GM12878 (cell line): ENCODE data around the gene SORBS2. TPM values are rescaled to one million over a fixed set of nuclear protein-coding genes. Genes with fewer than 3 reads are reported as not detected.

ENCODE experiments used
- ATAC-seq: fragments of 200-7000 bp; cut with Tn5 transposase; 3 replicates; pipeline ENCODE4 v1.9.1; 2020; ENCODE audit warnings: mild to moderate bottlenecking, moderate library complexity
- BruUV-seq: library from RNA; stranded (reverse); fragments of 400-500 nt; replicated peaks from 2 replicates; lab custom pipeline; 2021; lab: Mats Ljungman, UMichigan
- CTCF ChIA-PET: fragments of 300-600 bp; sonication (Branson Sonifier 250); formaldehyde crosslinking; extraction: SDS; loops from one replicate; lab custom pipeline; 2021; ENCODE audit warnings: inconsistent platforms; lab: Yijun Ruan, JAX
- POLR2A ChIA-PET: fragments of 350-600 bp; formaldehyde crosslinking; extraction: SDS; loops from one replicate; lab custom pipeline; 2021; ENCODE audit warnings: inconsistent platforms; lab: Charles Lee
- RAD21 ChIA-PET: fragments of 300-600 bp; sonication (Branson Sonifier 250); formaldehyde crosslinking; loops from one replicate; lab custom pipeline; 2023; ENCODE audit warnings: antibody characterized with exemption; ENCODE audit not compliant: unreplicated experiment; lab: Charles Lee
- SMC1A ChIA-PET: fragments of 300-600 bp; sonication (Branson Sonifier 250); formaldehyde crosslinking; loops from one replicate; lab custom pipeline; 2023; ENCODE audit not compliant: unreplicated experiment, uncharacterized antibody; lab: Charles Lee
- DNase-seq: peaks from one replicate; pipeline ENCODE4 v3.0.0-alpha.2; 2011; ENCODE audit warnings: low read depth, low spot score
- FAIRE-seq: peaks from 3 replicates; lab custom pipeline; 2011; peaks lifted over from hg19 to GRCh38; lab: Jason Lieb, UNC
- H2AFZ ChIP-seq: 2 replicates; pipeline ENCODE4 v1.6.0; 2011; ENCODE audit warnings: low read depth, low read length, control low read depth; ENCODE audit not compliant: control insufficient read depth
- H3K27ac ChIP-seq: 2 replicates; pipeline ENCODE4 v1.5.1; 2011; ENCODE audit warnings: control low read depth; ENCODE audit not compliant: control insufficient read depth, insufficient read depth
- H3K27me3 ChIP-seq, 2 experiments: replicated peaks in 1 of 2; 2 replicates each; pipeline versions ENCODE4 v1.6.0 to v1.6.1; 2011; ENCODE audit warnings: low read length in 1 of 2; ENCODE audit not compliant: control insufficient read depth in 2 of 2, insufficient read depth in 2 of 2
- H3K36me3 ChIP-seq, 2 experiments: 2 replicates each; pipeline ENCODE4 v1.5.1; 2011; ENCODE audit warnings: low read length in 1 of 2; ENCODE audit not compliant: control insufficient read depth in 2 of 2, insufficient read depth in 2 of 2
- H3K4me1 ChIP-seq: 2 replicates; pipeline ENCODE4 v1.6.1; 2011; ENCODE audit warnings: mild to moderate bottlenecking, low read length, moderate library complexity, mixed read lengths; ENCODE audit not compliant: control insufficient read depth, insufficient read depth
- H3K4me2 ChIP-seq: 2 replicates; pipeline ENCODE4 v1.6.0; 2011; ENCODE audit warnings: control low read depth; ENCODE audit not compliant: control insufficient read depth, insufficient read depth
- H3K4me3 ChIP-seq: fragments of 200-600 bp; sonication (generic); 2 replicates; pipeline ENCODE4 v1.5.1; 2016
- H3K79me2 ChIP-seq: 2 replicates; pipeline ENCODE4 v1.6.0; 2011; ENCODE audit warnings: low read length; ENCODE audit not compliant: control insufficient read depth, insufficient read depth
- H3K9ac ChIP-seq: 2 replicates; pipeline ENCODE4 v1.8.0; 2011; ENCODE audit warnings: low read length, control low read depth, mixed read lengths; ENCODE audit not compliant: control insufficient read depth, insufficient read depth
- H3K9me3 ChIP-seq: replicated peaks from 3 replicates; pipeline ENCODE4 v1.5.1; 2011; ENCODE audit warnings: mild to moderate bottlenecking, low read length; ENCODE audit not compliant: control insufficient read depth, insufficient read depth
- H4K20me1 ChIP-seq: 2 replicates; pipeline ENCODE4 v1.6.0; 2011; ENCODE audit not compliant: control insufficient read depth, insufficient read depth
- CEBPZ ChIP-seq: fragments of 150-350 bp; IDR thresholded peaks from 2 replicates; pipeline ENCODE4 v1.6.1; 2016; ENCODE audit warnings: low read depth, low read length
- ESRRA ChIP-seq: IDR thresholded peaks from 2 replicates; pipeline ENCODE4 v1.6.1; 2012; ENCODE audit warnings: mild to moderate bottlenecking, low read length, improper control_type of control experiment
- ETV6 ChIP-seq, 2 experiments: fragments of 450-650 bp in 1 of 2; IDR thresholded peaks in 1 of 2; conservative IDR thresholded peaks in 1 of 2; 2 replicates each; pipeline ENCODE4 v1.6.1; 2014; ENCODE audit warnings: antibody characterized with exemption in 1 of 2, borderline replicate concordance in 1 of 2, low read depth in 1 of 2, mild to moderate bottlenecking in 1 of 2, moderate library complexity in 1 of 2
- FOS ChIP-seq: IDR thresholded peaks from 3 replicates; pipeline ENCODE4 v1.6.1; 2011; ENCODE audit warnings: borderline replicate concordance; ENCODE audit not compliant: insufficient read length; ENCODE audit errors: extremely low read depth
- FOXK2 ChIP-seq: fragments of 450-650 bp; IDR thresholded peaks from 2 replicates; pipeline ENCODE4 v1.6.1; 2017; ENCODE audit warnings: mild to moderate bottlenecking, moderate library complexity
- GATAD2B ChIP-seq: fragments of 450-650 bp; conservative IDR thresholded peaks from 2 replicates; pipeline ENCODE4 v1.6.1; 2017; ENCODE audit warnings: low read depth, mild to moderate bottlenecking, moderate library complexity
- HDAC6 ChIP-seq: fragments of 200-600 bp; sonication (generic); IDR thresholded peaks from one replicate; pipeline ENCODE4 v1.8.0; 2017; ENCODE audit warnings: antibody characterized with exemption; ENCODE audit not compliant: unreplicated experiment
- IKZF2 ChIP-seq, 2 experiments: fragments of 450-650 bp; IDR thresholded peaks; 2 replicates each; pipeline ENCODE4 v1.6.1; 2017; ENCODE audit warnings: mild to moderate bottlenecking in 2 of 2, moderate library complexity in 2 of 2
- KLF5 ChIP-seq: fragments of 450-650 bp; IDR thresholded peaks from 2 replicates; pipeline ENCODE4 v1.6.1; 2014; ENCODE audit warnings: mild to moderate bottlenecking; ENCODE audit not compliant: partially characterized antibody
- NFIC ChIP-seq: IDR thresholded peaks from 2 replicates; pipeline ENCODE4 v1.6.1; 2012; ENCODE audit warnings: low read depth, mild to moderate bottlenecking, inconsistent platforms, low read length, moderate library complexity
- NKRF ChIP-seq: fragments of 450-650 bp; conservative IDR thresholded peaks from 2 replicates; pipeline ENCODE4 v1.6.1; 2017; ENCODE audit warnings: mild to moderate bottlenecking, moderate library complexity
- NR2F1 ChIP-seq: fragments of 450-650 bp; conservative IDR thresholded peaks from 2 replicates; pipeline ENCODE4 v1.6.1; 2017; ENCODE audit warnings: mild to moderate bottlenecking
- RAD21 ChIP-seq: IDR thresholded peaks from 2 replicates; pipeline ENCODE4 v1.6.1; 2011; ENCODE audit warnings: mild to moderate bottlenecking, low read depth, low read length, moderate library complexity; ENCODE audit not compliant: insufficient read depth
- SP1 ChIP-seq: IDR thresholded peaks from one replicate; pipeline ENCODE4 v1.6.1; 2011; ENCODE audit warnings: low read depth, low read length
- TAF1 ChIP-seq: IDR thresholded peaks from 2 replicates; pipeline ENCODE4 v1.6.1; 2011; ENCODE audit warnings: mild to moderate bottlenecking, low read depth, low read length, borderline replicate concordance
- TCF7 ChIP-seq: IDR thresholded peaks from 2 replicates; pipeline ENCODE4 v1.6.1; 2014; ENCODE audit warnings: antibody characterized with exemption, borderline replicate concordance
- ZNF274 ChIP-seq: IDR thresholded peaks from one replicate; pipeline ENCODE4 v1.8.0; 2011; ENCODE audit not compliant: insufficient read length, insufficient read depth
- WGBS: methylation state at CpG from one replicate; pipeline ENCODE4 v1.1.6; 2016; ENCODE audit warnings: low lambda C conversion rate; ENCODE audit not compliant: insufficient replicate concordance, insufficient coverage; ENCODE audit errors: missing lambda C conversion rate; 5-methylcytosine and 5-hydroxymethylcytosine counted together
- in situ Hi-C: fragments of 300-500 bp; cut with MboI; formaldehyde crosslinking; loops from 9 replicates; pipeline ENCODE4 v1.14.3; 2018; ENCODE audit warnings: mixed read lengths
- intact Hi-C: fragments of 100-400 bp; cut with micrococcal nuclease; formaldehyde crosslinking; loops from one replicate; pipeline ENCODE4 v1.14.2; 2022; ENCODE audit not compliant: unreplicated experiment
- polyA plus RNA-seq, 11 experiments: library from polyadenylated mRNA; depleted of rRNA in 4 of 11; unstranded in 6 of 11; stranded (reverse) in 5 of 11; fragments of >200 nt; fragmentation: Nextera tagmentation in 4 of 11; fragmentation: Illumina TruSeq in 1 of 11; extraction: Ambion mirVana in 4 of 11; extraction: Trizol in 1 of 11; gene quantifications; 1 replicate in 1 of 11; 2 replicates in 10 of 11; pipeline versions ENCODE4 v1.2.1 to v1.2.3, GENCODE V29; 2011 to 2016; ENCODE audit warnings: inconsistent platforms in 2 of 11, missing spikeins in 2 of 11, low read depth in 1 of 11
- total RNA-seq, 4 experiments: library from RNA; depleted of rRNA in 3 of 4; stranded (reverse); fragments of >200 nt in 3 of 4; fragmentation: Illumina TruSeq in 1 of 4; extraction: Trizol in 1 of 4; gene quantifications; 2 replicates each; pipeline versions ENCODE4 v1.2.1 to v1.2.3, GENCODE V29; 2013 to 2021

The SORBS2 gene
- total and polyA plus RNA-seq, 10 of the 15 experiments (the other 5 are each of a cell fraction or from before 2014, with no cell fraction given) = 0.06 to 3.0 (median 0.79) TPM

- SMC1A ChIA-PET = no interaction called here
- whole genome bisulfite sequencing = 55% methylated on average over 4 of the region's 4 CpGs
- H4K20me1 ChIP-seq = no peaks in the 10 kb centered on the region
- no peak overlapping the region for H3K4me2 ChIP-seq
- H3K4me3 ChIP-seq = no peak overlapping the region
- no TSS peak for BruUV-seq
- no peaks in the 10 kb centered on the region for H3K9me3 ChIP-seq
- H3K27me3 ChIP-seq = no peaks in the 10 kb centered on the region
- FAIRE-seq (no peak), DNase-seq (no peak), ATAC-seq (no peak)
- H2AFZ ChIP-seq = no peak overlapping the region
- no peaks in the 10 kb centered on the region for H3K79me2 ChIP-seq
- CTCF ChIA-PET = no interaction called here
- no peaks in the 10 kb centered on the region for H3K36me3 ChIP-seq
- intact Hi-C loops (no loop called here), in situ Hi-C loops (no loop called here)
- no peak overlapping the region for H3K9ac ChIP-seq
- no peak overlapping the region for H3K27ac ChIP-seq
- no peak for TF ChIP-seq TAF1
- TF ChIP-seq NR2F1 = no peak
- no peak for TF ChIP-seq SP1
- no peak for TF ChIP-seq FOS
- no peak for TF ChIP-seq TCF7
- TF ChIP-seq ESRRA = no peak
- no peak for TF ChIP-seq NFIC
- TF ChIP-seq FOXK2 = no peak
- no peak for TF ChIP-seq RAD21
- TF ChIP-seq GATAD2B = no peak
- no peak for TF ChIP-seq NKRF
- no peak for TF ChIP-seq CEBPZ
- TF ChIP-seq IKZF2 (IDR thresholded peaks at IDR 0.05) = no peak
- no peak for TF ChIP-seq ETV6 (conservative IDR thresholded peaks at IDR 0.05 in 1 of 2, IDR thresholded peaks at IDR 0.05 in 1 of 2; ENCODE audit: borderline replicate concordance in 1 of 2, low read depth in 1 of 2)
- TF ChIP-seq HDAC6 = no peak
- no peak for TF ChIP-seq ZNF274
- TF ChIP-seq KLF5 = no peak
- H3K4me1 ChIP-seq = no peaks in the 10 kb centered on the region
- POLR2A ChIA-PET = no interaction called here
- RAD21 ChIA-PET = no interaction called here
Measured at GRCh38 chr4:185695743-185696142, 116.3 kb downstream of the SORBS2 start.
